Islet precursor cell (in vitro differentiated cells): ENCODE measurements around the gene BORCS6.

Experiments used
- DNase-seq: peaks from one replicate; pipeline ENCODE4 v3.0.0-alpha.2; 2018

BORCS6 gene

GRCh38 chr17:8141741-8142140, 48.2 kb downstream of the BORCS6 start:
- no peak for DNase-seq

- no peak for DNase-seq
These were observed 48.9 kb downstream of the BORCS6 start for GRCh38 chr17:8141045-8141444.

- DNase-seq, result no peak
These were observed 49.6 kb downstream of the BORCS6 start for GRCh38 chr17:8140065-8141029.

- DNase-seq, result peak; percentile 99
These were observed 51.2 kb downstream of the BORCS6 start for GRCh38 chr17:8138672-8139371.

GRCh38 chr17:8138374-8138671, 51.7 kb downstream of the BORCS6 start:
- DNase-seq, result no peak
